GM18520 (cell line): ENCODE results near the gene FMN2.

Experiments
- ATAC-seq: cut with Tn5 transposase; IDR thresholded peaks from one replicate; pipeline ENCODE4 v1.9.1; 2021; ENCODE audit not compliant: unreplicated experiment

Gene FMN2

DNA sequence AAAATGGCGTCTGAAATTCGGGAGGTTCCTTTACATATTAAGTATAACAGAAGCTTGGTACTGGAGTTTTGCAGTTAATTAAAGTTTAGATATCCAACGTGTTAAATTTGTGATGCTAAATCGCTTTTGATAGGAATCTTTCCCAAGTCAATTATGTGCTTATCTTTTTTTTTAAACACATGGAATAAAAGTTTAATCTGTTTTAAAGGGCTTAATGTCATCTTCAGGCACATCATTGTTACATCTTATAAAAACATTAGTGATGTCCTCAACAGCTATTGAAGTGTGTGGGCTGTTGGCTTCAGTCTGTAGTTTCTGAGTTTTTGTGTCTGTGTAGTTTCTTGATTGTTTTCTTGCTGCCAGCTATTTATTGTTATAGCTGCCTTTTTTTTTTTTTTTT lies 5.3 kb downstream of the FMN2 start:
- no peak for ATAC-seq

GRCh38 chr1:240098534-240098933 lies 6.9 kb downstream of the FMN2 start:
- ATAC-seq = no peak

GRCh38 chr1:240099329-240099728 lies 7.6 kb downstream of the FMN2 start:
- no peak for ATAC-seq

- ATAC-seq = no peak
Measured at GRCh38 chr1:240099748-240100147, 8.1 kb downstream of the FMN2 start.

- no peak for ATAC-seq
Measured at GRCh38 chr1:240100371-240100934, 8.8 kb downstream of the FMN2 start.

DNA sequence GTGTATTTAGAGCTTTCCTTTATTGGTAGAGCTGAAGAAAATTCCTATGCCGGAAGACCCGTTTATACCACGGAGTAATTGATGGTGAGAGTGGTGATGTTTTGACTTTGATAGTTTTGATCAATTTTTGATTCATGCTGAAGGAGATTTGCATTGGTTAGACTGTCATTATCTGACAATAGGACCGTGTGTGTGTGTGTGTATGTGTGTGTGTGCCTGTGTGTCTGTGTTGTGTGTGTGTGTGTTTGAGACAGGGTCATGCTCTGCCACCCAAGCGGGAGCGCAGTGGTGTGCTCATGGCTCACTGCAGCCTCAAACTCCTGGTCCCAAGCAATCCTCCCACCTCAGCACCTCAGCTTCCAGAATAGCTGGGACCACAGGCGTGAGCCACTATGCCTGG lies 9.6 kb downstream of the FMN2 start:
- ATAC-seq = no peak

DNA sequence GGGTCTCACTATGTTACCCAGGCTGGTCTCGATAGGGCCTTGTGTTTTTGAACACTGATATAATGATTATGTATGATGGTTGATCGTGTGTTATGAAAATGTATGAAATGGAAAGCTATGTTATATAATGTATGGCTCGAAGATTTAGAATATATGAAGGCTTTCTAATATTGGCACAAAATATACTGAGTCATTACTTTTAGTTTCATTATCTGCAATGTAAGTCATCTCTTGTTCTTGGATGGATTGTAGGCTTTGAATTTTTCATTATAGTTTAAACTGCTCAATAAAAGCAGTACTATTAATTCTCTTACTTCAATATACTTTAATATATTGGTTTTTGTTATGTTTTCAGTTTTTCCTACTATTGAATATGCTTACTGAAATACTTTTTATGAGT lies 10.1 kb downstream of the FMN2 start:
- ATAC-seq = no peak

GRCh38 chr1:240104672-240105071 lies 13.0 kb downstream of the FMN2 start:
- ATAC-seq = no peak

DNA sequence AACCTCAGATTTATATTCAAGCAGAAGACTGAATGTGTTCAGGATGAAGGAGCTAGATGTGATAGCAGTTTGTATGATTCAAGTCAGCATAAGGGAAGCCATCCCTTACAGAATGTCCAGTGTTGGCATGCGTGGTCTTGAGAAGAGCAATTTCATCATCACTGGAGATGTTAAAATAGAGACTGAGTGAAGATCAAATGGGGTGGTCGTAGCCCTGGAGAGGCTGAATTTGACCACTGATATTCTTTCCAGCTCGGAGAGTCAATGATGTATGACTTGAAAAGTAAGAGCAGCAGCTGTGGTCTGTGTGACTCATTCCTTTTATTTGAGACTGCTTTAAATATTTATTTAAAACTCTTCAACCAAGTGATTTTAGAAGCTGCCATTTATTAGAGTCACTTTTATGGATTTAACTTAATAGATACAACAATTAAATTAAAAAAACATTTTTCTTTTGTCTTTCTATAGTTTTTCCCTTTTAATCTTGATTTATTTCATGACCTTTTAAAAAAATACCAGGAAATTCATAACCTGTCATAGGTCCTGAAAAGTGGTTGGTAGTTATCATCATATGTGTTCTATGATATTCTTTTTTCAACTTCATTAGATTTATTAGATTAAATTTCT lies 15.5 kb downstream of the FMN2 start:
- ATAC-seq = no peak

- ATAC-seq = no peak
Measured at GRCh38 chr1:240109130-240109529, 17.4 kb downstream of the FMN2 start.

DNA sequence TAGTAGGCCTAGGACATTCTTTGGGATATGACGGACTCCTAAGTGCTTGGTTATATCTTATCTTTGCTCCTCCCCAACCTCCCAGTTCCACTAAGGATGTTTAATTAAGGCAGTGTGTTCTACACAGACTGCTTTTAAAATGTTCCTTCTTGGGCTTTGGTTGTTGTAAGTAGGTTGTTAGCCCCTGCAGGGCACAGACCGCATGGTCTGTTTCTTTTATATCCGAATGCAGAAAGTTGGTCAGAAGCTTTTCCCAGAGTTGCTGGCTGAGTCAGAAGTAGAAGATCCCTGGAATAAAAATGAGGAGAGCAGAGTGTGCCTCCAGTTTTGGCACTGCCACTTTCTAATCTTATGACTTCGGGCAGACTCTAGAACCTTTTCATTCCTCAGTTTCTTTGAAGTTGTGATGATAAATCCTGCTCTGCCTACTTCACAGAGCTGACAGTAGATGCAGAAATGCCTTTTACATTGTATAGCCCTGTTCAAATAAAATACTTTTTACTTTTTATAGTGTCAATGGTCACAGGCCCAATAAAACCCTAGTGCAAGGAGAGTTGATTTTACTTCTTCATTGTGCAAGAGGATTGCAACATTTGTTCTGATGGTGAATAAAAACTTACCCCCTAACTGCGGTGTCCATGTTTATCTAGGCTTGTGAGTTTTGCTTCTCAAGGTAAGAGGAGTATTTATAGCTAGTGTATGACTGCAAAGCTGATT lies 18.4 kb downstream of the FMN2 start:
- ATAC-seq = no peak

- ATAC-seq = no peak
Measured at GRCh38 chr1:240111558-240111957, 19.9 kb downstream of the FMN2 start.

- ATAC-seq = no peak
Measured at GRCh38 chr1:240114222-240114621, 22.5 kb downstream of the FMN2 start.

DNA sequence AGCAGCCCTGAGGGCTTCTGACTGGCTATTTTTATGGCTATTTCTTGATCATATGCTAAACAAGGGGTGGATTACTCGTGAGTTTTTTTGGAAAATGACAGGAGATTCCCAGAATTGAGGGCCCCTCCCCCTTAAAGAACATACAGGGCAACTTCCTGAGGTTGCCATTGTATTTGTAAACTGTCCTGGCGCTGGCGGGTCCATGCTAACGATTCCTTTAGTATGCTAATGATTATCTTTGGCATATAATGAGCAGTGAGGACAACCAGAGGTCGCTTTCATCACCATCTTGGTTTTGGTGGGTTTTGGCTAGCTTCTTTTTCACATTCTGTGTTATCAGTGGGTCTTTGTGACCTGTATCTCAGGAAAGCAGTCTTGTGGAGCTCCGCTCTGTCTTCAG lies 24.1 kb downstream of the FMN2 start:
- ATAC-seq = no peak

DNA sequence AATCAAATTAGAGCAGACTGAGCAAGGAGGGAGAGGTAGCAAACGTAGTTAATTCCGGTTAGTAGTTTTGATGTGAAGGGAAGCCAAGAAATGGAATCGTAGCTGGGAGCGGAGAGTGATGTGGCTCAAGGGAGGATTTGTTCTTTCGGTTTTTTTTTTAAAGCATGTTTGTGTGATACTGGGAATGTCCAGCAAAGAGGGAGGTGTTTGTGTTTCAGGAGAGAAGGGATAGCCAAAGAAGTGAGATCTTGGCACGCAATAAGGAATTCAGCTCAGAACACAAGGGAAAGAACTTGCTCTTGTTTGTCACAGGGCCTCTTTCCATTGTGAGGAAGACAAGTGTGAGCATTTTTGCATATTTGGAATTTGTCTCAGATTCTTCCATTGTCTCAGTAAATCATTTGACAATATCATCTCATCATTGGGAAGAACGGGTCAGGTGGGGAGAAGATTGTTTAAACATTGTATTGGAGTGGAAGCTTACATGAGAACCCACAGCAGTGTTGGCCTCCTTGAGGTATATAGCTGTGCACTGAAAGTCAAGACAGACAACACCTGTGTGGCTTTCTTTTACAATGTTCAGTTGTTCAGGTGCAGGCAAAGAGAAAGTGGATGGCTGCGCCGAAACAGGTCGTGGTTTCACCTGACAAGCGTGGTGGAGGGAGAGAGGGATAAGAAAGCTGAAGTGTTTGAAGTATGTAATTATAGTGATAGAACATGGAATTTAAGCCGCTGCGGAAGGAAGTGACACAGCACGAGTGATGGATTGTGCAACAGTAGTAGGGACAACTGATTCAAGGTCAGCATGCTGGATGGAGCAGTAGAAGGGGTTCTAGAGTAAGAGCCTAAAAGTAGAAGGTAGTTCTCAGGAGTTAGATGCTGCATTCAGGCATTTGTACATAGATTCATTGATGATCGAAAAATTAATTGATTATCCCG lies 25.4 kb downstream of the FMN2 start:
- ATAC-seq = no peak

GRCh38 chr1:240117930-240118329 lies 26.2 kb downstream of the FMN2 start:
- ATAC-seq = no peak

DNA sequence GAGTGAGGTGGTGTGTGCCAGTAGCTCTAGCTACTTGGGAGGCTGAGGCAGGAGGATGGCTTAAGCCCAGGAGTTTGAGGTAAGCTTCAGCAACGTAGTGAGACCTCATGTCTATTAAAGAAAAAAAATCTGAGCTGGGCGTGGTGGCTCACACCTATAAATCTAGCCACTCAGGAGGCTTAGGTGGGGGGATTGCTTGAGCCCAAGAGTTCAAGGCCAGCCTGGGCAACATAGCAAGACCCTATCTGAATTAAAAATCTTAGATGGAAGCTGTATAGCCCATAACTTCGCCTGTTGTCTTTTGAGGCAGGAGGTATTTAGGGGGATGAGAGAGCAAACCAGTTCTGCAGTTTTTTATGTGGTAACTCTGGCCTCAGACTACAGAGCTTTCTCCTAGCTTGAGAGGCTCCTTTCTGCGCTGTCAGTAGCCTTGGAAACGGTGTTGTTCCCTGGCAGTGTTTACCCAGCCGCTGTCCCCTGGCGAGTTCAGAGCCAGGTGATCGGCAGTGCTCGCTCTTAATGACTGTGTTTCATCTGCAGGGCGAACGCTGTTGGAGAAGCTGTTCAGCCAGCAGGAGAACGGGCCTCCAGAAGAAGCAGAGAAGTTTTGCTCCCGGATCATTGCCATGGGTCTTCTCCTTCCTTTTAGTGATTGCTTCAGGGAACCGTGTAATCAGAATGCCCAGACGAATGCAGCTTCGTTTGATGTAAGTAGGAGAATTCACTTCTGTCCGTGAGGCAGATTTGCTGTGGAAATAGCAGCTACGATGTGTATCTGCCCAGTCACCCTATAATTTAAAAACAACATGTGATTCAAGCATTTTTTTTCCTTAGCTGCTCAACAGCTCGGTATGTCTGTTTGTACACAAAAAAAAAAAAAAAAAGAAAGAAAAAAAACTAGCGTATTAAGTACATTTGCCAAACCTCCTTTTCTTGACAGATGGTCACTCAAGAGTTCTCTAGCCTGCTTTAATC lies 31.2 kb downstream of the FMN2 start:
- no peak for ATAC-seq

GRCh38 chr1:240126821-240127220 lies 35.1 kb downstream of the FMN2 start:
- no peak for ATAC-seq

DNA sequence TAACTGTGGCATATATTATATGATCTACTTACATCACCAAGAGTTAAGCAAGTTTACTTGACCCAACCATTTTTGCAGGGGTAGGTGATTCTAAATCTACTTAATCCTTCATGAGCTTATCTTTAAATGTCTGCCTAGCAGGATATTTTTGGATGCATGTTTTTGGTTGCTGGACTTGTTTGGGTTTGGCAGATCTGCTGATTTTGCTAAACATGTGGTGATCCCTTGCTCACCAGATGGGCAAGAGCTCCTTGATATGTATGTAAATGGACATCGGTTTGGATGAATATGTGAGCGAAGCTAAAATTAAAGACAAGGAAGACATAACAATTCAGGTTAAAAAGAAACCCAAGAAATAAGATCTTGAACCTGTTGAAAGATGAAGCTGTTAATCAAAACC lies 36.7 kb downstream of the FMN2 start:
- ATAC-seq = no peak

GRCh38 chr1:240134113-240134512 lies 42.4 kb downstream of the FMN2 start:
- ATAC-seq = no peak
